ENCODE measurements around the gene IL34.
"Not testable (repeated sequence)": the region's sequence is repeated elsewhere in the genome, so short reads cannot be mapped to it uniquely, and the experiment has no call there.

IL34 gene

DNA sequence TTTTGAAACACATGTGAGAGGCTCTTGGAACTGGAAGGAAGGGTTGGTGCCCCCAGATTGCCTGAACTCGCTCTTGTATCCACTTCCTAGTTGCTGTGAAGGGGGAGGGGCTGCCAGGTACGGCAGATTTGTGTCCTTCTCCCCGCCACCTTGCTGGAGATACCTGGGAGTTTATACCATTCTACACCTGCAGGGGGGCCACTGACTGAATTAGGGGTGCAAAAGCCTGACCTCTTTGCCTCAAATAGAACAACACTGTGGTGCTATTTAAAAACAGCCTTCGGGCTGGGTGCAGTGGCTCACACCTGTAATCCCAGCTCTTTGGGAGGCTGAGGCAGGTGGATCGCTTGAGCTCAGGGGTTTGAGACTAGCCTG, 35.1 kb upstream of the IL34 start:
- TF ChIP-seq NFRKB (IDR thresholded peaks at IDR 0.05) (no peak), TARDBP (IDR thresholded peaks at IDR 0.05) (no peak), LEF1 (IDR thresholded peaks at IDR 0.05; ENCODE audit: borderline replicate concordance) (no peak), FOXA1 (IDR thresholded peaks at IDR 0.05) (no peak), BHLHE40 (IDR thresholded peaks at IDR 0.05; ENCODE audit: borderline replicate concordance) (no peak), FOXK2 (IDR thresholded peaks at IDR 0.05) (no peak), ZNF384 (IDR thresholded peaks at IDR 0.05) (no peak), ARNT (IDR thresholded peaks at IDR 0.05) (no peak), CTBP1 (IDR thresholded peaks at IDR 0.05; ENCODE audit: borderline replicate concordance) (no peak), ELF4 (IDR thresholded peaks at IDR 0.05) (no peak), FOXM1 (IDR thresholded peaks at IDR 0.05; ENCODE audit: borderline replicate concordance) (no peak), L3MBTL2 (conservative IDR thresholded peaks at IDR 0.05) (no peak)
- TF ChIP-seq, protein P1, sequence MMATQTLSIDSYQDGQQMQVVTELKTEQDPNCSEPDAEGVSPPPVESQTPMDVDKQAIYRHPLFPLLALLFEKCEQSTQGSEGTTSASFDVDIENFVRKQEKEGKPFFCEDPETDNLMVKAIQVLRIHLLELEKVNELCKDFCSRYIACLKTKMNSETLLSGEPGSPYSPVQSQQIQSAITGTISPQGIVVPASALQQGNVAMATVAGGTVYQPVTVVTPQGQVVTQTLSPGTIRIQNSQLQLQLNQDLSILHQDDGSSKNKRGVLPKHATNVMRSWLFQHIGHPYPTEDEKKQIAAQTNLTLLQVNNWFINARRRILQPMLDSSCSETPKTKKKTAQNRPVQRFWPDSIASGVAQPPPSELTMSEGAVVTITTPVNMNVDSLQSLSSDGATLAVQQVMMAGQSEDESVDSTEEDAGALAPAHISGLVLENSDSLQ (IDR thresholded peaks at IDR 0.05), result no peak
- ChIA-PET CTCF (interaction anchor here (0.6 kb wide), 1 partner anchor 329 kb away, joined by 3 read pairs; no protein-coding TSS in a partner anchor), POLR2A (no interaction called here)
- DNase-seq (ENCODE audit: extremely low spot score), result no peak

DNA sequence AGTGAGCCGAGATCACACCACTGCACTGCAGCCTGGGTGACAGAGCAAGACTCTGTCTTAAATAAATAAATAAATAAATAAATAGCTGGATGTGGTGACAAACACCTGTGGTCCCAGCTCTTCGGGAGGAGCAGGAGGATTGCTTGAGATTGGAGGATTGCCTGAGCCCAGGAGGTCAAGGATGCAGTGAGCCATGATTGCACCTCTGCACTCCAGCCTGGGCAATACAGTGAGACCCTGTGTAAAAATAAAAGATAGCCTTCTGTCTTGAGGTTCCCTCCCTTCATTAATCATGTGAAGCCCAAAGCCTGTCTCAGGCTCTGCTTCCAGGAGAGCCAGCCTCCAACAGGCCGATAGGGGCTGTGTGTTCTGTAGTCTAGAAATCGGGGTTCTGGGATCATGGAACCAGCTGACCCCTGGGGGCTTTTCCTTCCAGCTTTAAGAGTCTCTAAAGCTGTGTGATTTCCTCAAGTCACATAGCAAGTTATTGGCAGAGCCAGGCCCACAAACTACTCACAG, 34.5 kb upstream of the IL34 start:
- TF ChIP-seq TARDBP (IDR thresholded peaks at IDR 0.05) (no peak), BHLHE40 (IDR thresholded peaks at IDR 0.05; ENCODE audit: borderline replicate concordance) (no peak), ZNF384 (IDR thresholded peaks at IDR 0.05) (no peak), FOXA1 (IDR thresholded peaks at IDR 0.05) (no peak), LEF1 (IDR thresholded peaks at IDR 0.05; ENCODE audit: borderline replicate concordance) (no peak), HDGF (IDR thresholded peaks at IDR 0.05; ENCODE audit: borderline replicate concordance) (no peak), ARNT (IDR thresholded peaks at IDR 0.05) (no peak), FOXK2 (IDR thresholded peaks at IDR 0.05) (no peak), NFRKB (IDR thresholded peaks at IDR 0.05) (no peak), FOXM1 (IDR thresholded peaks at IDR 0.05; ENCODE audit: borderline replicate concordance) (no peak), CTBP1 (IDR thresholded peaks at IDR 0.05; ENCODE audit: borderline replicate concordance) (no peak), SUZ12 (IDR thresholded peaks at IDR 0.05) (no peak), ELF4 (IDR thresholded peaks at IDR 0.05) (no peak), L3MBTL2 (conservative IDR thresholded peaks at IDR 0.05) (no peak), SP1 (IDR thresholded peaks at IDR 0.05) (no peak)
- TF ChIP-seq, protein P1 (IDR thresholded peaks at IDR 0.05), result no peak

DNA sequence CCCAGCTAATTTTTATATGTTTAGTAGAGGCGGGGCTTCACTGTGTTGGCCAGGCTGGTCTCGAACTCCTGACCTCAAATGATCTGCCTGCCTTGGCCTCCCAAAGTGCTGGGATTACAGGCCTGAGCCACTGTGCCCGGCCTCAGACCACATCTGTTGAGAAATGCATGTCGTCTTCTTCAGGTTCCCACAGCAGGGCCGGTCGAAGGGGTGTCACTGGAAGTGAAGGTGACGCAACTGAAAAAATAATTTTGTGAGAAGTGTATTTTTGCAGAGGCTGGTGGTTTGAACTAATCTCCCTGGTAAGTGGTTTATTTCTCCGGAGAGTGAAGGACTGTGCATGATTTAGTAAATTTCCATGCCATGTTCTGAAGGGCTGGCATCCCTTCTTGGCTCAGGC, 33.4 kb upstream of the IL34 start:
- TF ChIP-seq FOXM1 (IDR thresholded peaks at IDR 0.05; ENCODE audit: borderline replicate concordance), result no peak
- no peak for TF ChIP-seq BHLHE40 (IDR thresholded peaks at IDR 0.05; ENCODE audit: borderline replicate concordance)
- TF ChIP-seq LEF1 (IDR thresholded peaks at IDR 0.05; ENCODE audit: borderline replicate concordance), result no peak
- no peak for TF ChIP-seq TARDBP (IDR thresholded peaks at IDR 0.05)
- TF ChIP-seq SUZ12 (IDR thresholded peaks at IDR 0.05), result no peak
- no peak for TF ChIP-seq NFRKB (IDR thresholded peaks at IDR 0.05)
- ChIA-PET CTCF (interaction anchor here (0.5 kb wide), 1 partner anchor 11 kb away, joined by 4 read pairs; no protein-coding TSS in a partner anchor), POLR2A (no interaction called here)
- DNase-seq (ENCODE audit: extremely low spot score), result no peak

More for the DNA sequence above, 34.5 kb upstream of the IL34 start:
- ChIA-PET CTCF (interaction anchor here (0.6 kb wide), 1 partner anchor 330 kb away, joined by 3 read pairs; no protein-coding TSS in a partner anchor), POLR2A (no interaction called here)
- no peak for DNase-seq (ENCODE audit: extremely low spot score)

DNA sequence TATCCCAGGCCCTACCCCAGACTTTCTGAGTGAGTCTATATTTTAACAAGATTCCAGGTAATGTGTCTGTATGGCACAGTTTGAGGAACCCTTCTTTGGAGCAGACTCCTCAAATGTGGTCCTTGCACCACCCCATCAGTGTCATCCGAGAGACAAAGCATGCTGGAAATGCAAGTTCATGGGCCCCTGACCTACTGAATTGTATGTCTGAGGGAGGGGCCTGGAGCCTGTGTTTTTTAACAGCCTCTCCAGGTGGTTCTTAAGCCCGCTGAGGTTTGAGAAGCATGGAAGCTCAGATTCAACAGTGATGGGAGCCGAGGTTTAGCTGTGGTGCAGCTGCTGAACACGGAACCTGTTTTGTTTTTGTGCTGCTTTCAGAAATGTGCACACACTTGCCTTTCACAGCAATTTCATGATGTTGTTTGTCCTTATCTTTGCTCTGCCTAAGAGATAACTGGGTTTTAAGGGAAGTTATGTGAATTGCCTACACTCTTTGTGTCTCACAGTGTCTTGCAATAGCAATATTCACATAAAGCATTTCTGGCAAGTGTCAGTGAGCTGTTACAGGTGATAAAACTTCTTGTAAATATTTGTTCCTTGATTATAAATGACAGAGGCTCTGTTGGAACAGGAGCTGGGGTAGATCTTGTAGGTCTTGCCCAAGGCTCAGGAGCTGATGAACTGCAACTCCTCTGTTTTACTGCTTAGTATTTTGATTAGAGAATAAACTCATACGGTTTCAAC, 32.0 kb upstream of the IL34 start:
- ChIA-PET CTCF (interaction anchor here (1.1 kb wide), 1 partner anchor 12 kb away, joined by 3 read pairs; no protein-coding TSS in a partner anchor), POLR2A (no interaction called here)
- TF ChIP-seq HDGF (IDR thresholded peaks at IDR 0.05; ENCODE audit: borderline replicate concordance), result no peak
- no peak for TF ChIP-seq SUZ12 (IDR thresholded peaks at IDR 0.05)
- no peak for TF ChIP-seq L3MBTL2 (conservative IDR thresholded peaks at IDR 0.05)
- TF ChIP-seq ARNT (IDR thresholded peaks at IDR 0.05), result no peak
- TF ChIP-seq FOXK2 (IDR thresholded peaks at IDR 0.05), result no peak
- TF ChIP-seq, protein P1 (IDR thresholded peaks at IDR 0.05), result no peak
- TF ChIP-seq FOXA1 (IDR thresholded peaks at IDR 0.05), result no peak
- TF ChIP-seq NFRKB (IDR thresholded peaks at IDR 0.05), result no peak
- no peak for TF ChIP-seq LEF1 (IDR thresholded peaks at IDR 0.05; ENCODE audit: borderline replicate concordance)
- no peak for TF ChIP-seq TARDBP (IDR thresholded peaks at IDR 0.05)
- TF ChIP-seq SP1 (IDR thresholded peaks at IDR 0.05), result no peak
- TF ChIP-seq CTBP1 (IDR thresholded peaks at IDR 0.05; ENCODE audit: borderline replicate concordance), result no peak
- DNase-seq (ENCODE audit: extremely low spot score), result no peak

DNA sequence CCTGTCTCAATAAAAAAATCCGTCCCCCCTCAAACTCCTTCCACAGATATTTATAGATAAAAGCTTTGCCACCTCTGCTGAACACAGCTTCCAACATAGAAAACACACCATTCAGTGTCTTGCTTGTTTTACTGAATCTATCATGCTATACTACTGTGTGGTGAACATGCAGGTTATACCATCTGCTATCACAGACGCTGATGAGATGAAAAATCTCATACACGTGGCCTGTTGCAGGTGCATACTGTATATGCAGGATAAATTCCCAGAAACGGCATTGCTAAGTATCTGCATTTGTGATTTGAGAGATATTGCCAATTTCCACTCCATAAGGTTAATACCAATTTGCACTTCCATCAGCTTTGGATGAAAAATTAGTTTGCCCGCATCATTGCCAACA, 30.4 kb upstream of the IL34 start:
- CTCF ChIA-PET, result interaction anchor here (1.0 kb wide), 1 partner anchor 14 kb away, joined by 3 read pairs; no protein-coding TSS in a partner anchor
- TF ChIP-seq SUZ12 (IDR thresholded peaks at IDR 0.05), result no peak
- TF ChIP-seq FOXK2 (IDR thresholded peaks at IDR 0.05), result no peak
- no peak for TF ChIP-seq LEF1 (IDR thresholded peaks at IDR 0.05; ENCODE audit: borderline replicate concordance)
- no peak for TF ChIP-seq L3MBTL2 (conservative IDR thresholded peaks at IDR 0.05)
- no peak for TF ChIP-seq ARNT (IDR thresholded peaks at IDR 0.05)
- TF ChIP-seq, protein P1 (IDR thresholded peaks at IDR 0.05), result no peak
- TF ChIP-seq CTBP1 (IDR thresholded peaks at IDR 0.05; ENCODE audit: borderline replicate concordance), result no peak
- no peak for TF ChIP-seq NFRKB (IDR thresholded peaks at IDR 0.05)
- no peak for TF ChIP-seq SP1 (IDR thresholded peaks at IDR 0.05)
- no peak for TF ChIP-seq BHLHE40 (IDR thresholded peaks at IDR 0.05; ENCODE audit: borderline replicate concordance)
- no peak for TF ChIP-seq TARDBP (IDR thresholded peaks at IDR 0.05)
- no peak for TF ChIP-seq FOXM1 (IDR thresholded peaks at IDR 0.05; ENCODE audit: borderline replicate concordance)
- TF ChIP-seq ZNF384 (IDR thresholded peaks at IDR 0.05), result no peak
- TF ChIP-seq HDGF (IDR thresholded peaks at IDR 0.05; ENCODE audit: borderline replicate concordance), result no peak
- no peak for TF ChIP-seq ELF4 (IDR thresholded peaks at IDR 0.05)
- no peak for TF ChIP-seq FOXA1 (IDR thresholded peaks at IDR 0.05)
- POLR2A ChIA-PET, result no interaction called here
- no peak for DNase-seq (ENCODE audit: extremely low spot score)

DNA sequence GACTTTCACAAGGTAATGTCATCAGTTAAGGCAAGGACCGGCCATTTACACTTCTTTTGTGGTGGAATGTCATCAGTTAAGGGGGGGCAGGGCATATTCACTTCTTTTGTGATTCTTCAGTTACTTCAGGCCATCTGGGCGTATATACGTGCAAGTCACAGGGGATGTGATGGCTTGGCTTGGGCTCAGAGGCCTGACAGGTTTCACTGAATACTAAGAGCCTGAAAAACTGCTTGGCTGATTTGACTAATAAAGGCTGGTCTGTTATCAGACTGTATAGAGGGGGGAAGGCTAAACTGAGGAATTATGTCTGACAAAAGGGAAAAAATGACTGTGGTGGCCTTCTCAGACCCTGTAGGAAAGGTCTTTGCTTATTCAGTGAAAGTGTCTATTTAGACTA, 24.5 kb upstream of the IL34 start:
- CTCF ChIA-PET; DNase-seq (ENCODE audit: extremely low spot score); POLR2A ChIA-PET: not testable (repeated sequence)
